Chondrocyte (in vitro differentiated cells): Measurements from ENCODE around the gene UBXN10. TPM values are rescaled to one million over a fixed set of nuclear protein-coding genes. Genes with fewer than 3 reads are reported as not detected.

Experiments
- DNase-seq: peaks from one replicate; pipeline ENCODE4 v3.0.0; 2021; ENCODE audit warnings: mixed read lengths, low spot score
- H3K27ac Mint-ChIP-seq: one replicate; pipeline ENCODE4 v1.8.0; 2021; ENCODE audit warnings: mild to moderate bottlenecking, moderate library complexity, mixed read lengths; ENCODE audit not compliant: unreplicated experiment
- H3K27me3 Mint-ChIP-seq: 2 replicates; pipeline ENCODE4 v1.8.0; 2021; ENCODE audit warnings: low read depth, mixed read lengths
- H3K36me3 Mint-ChIP-seq: 2 replicates; pipeline ENCODE4 v1.8.0; 2021; ENCODE audit warnings: low read depth, mixed read lengths
- H3K4me1 Mint-ChIP-seq: 2 replicates; pipeline ENCODE4 v1.8.0; 2021; ENCODE audit warnings: low read depth, mild to moderate bottlenecking, mixed read lengths
- H3K4me3 Mint-ChIP-seq: one replicate; pipeline ENCODE4 v1.8.0; 2021; ENCODE audit warnings: mild to moderate bottlenecking, moderate library complexity, mixed read lengths; ENCODE audit not compliant: unreplicated experiment
- H3K9me3 Mint-ChIP-seq: 2 replicates; pipeline ENCODE4 v1.8.0; 2021; ENCODE audit warnings: low read depth, mixed read lengths
- total RNA-seq: library from RNA; stranded (reverse); gene quantifications from 3 replicates; pipeline ENCODE4 v1.2.1, GENCODE V29; 2021
- TF ChIP-seq, protein P1 (sequence below): fragments of 200-600 bp; sonication (generic); IDR thresholded peaks from 2 replicates; pipeline ENCODE4 v1.5.0; 2021; ENCODE audit warnings: antibody characterized with exemption, mild to moderate bottlenecking, moderate library complexity

UBXN10 gene
- total RNA-seq, 1 donor from 2014 or later = not detected

- Mint-ChIP-seq H3K9me3 (no peaks in the 10 kb centered on the region), H3K36me3 (no peaks in the 10 kb centered on the region), H3K4me1 (peaks cover 3% of the 10 kb centered on the region), H3K27me3 (peaks cover 12% of the 10 kb centered on the region), H3K4me3 (no peak overlapping the region), H3K27ac (no peak overlapping the region)
- TF ChIP-seq, protein P1, sequence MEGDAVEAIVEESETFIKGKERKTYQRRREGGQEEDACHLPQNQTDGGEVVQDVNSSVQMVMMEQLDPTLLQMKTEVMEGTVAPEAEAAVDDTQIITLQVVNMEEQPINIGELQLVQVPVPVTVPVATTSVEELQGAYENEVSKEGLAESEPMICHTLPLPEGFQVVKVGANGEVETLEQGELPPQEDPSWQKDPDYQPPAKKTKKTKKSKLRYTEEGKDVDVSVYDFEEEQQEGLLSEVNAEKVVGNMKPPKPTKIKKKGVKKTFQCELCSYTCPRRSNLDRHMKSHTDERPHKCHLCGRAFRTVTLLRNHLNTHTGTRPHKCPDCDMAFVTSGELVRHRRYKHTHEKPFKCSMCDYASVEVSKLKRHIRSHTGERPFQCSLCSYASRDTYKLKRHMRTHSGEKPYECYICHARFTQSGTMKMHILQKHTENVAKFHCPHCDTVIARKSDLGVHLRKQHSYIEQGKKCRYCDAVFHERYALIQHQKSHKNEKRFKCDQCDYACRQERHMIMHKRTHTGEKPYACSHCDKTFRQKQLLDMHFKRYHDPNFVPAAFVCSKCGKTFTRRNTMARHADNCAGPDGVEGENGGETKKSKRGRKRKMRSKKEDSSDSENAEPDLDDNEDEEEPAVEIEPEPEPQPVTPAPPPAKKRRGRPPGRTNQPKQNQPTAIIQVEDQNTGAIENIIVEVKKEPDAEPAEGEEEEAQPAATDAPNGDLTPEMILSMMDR = no peak
- DNase-seq = peak; percentile 69
These were observed 32.9 kb upstream of the UBXN10 start for GRCh38 chr1:20153000-20153418.

DNA sequence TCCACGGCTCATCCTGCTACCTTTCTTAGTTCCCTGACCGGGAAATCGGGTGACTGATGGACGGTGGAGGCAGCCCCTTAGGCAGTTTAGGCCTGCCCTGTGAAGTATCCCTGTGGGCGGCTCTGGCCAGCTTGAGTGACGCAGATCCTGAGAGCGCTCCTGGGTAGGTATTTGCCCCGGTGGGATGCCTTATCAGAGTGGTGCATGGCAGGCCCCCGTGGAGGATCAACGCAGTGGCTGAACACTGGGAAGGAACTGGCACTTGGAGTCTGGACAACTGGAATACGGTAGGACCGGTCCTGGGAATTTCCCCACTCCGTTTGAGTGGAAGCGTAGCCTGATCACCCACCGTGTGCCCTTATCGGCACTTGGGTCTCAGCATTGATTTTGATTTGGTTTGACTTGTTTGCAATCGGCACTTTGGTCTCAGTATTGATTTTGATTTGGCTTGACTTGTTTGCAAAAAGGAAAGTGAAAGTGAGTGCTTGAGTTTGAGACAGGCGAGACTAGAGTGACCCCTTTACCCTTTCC is 31.5 kb upstream of the UBXN10 start:
- H3K36me3 Mint-ChIP-seq = no peaks in the 10 kb centered on the region
- H3K27me3 Mint-ChIP-seq = peaks cover 8% of the 10 kb centered on the region
- peaks cover 7% of the 10 kb centered on the region for H3K9me3 Mint-ChIP-seq
- H3K27ac Mint-ChIP-seq = no peak overlapping the region
- H3K4me1 Mint-ChIP-seq = peaks cover 3% of the 10 kb centered on the region
- no peak overlapping the region for H3K4me3 Mint-ChIP-seq
- DNase-seq = peak; percentile 58
- TF ChIP-seq, protein P1 = no peak

- Mint-ChIP-seq H3K9me3 (peaks cover 41% of the 10 kb centered on the region), H3K4me1 (no peaks in the 10 kb centered on the region), H3K27ac (no peak overlapping the region), H3K27me3 (peaks cover 3% of the 10 kb centered on the region), H3K36me3 (peaks cover 3% of the 10 kb centered on the region), H3K4me3 (no peak overlapping the region)
- TF ChIP-seq, protein P1 = no peak
- DNase-seq = peak; percentile 18
These were observed 27.4 kb upstream of the UBXN10 start for GRCh38 chr1:20158358-20159070.

GRCh38 chr1:20160034-20160433 is 25.9 kb upstream of the UBXN10 start:
- DNase-seq = no peak
- Mint-ChIP-seq H3K9me3 (peaks cover 43% of the 10 kb centered on the region), H3K4me1 (no peaks in the 10 kb centered on the region), H3K27ac (no peak overlapping the region), H3K4me3 (no peak overlapping the region), H3K27me3 (peaks cover 3% of the 10 kb centered on the region), H3K36me3 (peaks cover 5% of the 10 kb centered on the region)
- TF ChIP-seq, protein P1 = no peak

GRCh38 chr1:20164694-20165202 is 21.1 kb upstream of the UBXN10 start:
- H3K4me3 Mint-ChIP-seq = no peak overlapping the region

More at GRCh38 chr1:20164694-20165202, 21.1 kb upstream of the UBXN10 start:
- Mint-ChIP-seq H3K9me3 (peaks cover 33% of the 10 kb centered on the region), H3K27me3 (peaks cover 20% of the 10 kb centered on the region), H3K4me1 (no peaks in the 10 kb centered on the region), H3K27ac (peak overlapping the region; percentile 39), H3K36me3 (peaks cover 5% of the 10 kb centered on the region)
- TF ChIP-seq, protein P1 = no peak
- DNase-seq = no peak
